LNCAP (cell line): ENCODE data around the gene TPSG1.
"Not testable (repeated sequence)": the region's sequence is repeated elsewhere in the genome, so short reads cannot be mapped to it uniquely, and the experiment has no call there.

Experiments used
- TF ChIP-seq, protein P1 (sequence below): fragments of 450-650 bp; IDR thresholded peaks from 2 replicates; pipeline ENCODE4 v1.5.1; 2017; ENCODE audit warnings: mild to moderate bottlenecking

The TPSG1 gene

DNA sequence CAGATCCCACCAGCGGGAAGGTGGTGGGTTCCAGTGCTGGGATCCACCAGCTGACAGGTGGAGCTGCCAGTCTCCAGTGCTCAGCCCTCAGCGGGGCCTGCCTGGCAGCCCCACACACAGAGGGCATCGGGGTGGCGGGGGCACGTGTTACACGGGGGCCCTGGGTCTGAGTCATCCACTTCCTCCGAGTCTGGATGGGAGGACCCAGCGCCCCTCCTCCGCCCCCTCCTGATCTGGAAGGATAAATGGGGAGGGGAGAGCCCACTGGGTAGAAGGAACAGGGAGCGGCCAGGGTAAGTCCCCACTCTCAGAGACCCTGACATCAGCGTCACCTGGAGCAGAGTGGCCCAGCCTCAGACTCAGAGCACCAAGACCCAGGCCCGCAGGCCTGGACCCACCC, 15.4 kb upstream of the TPSG1 start, which contains the start of gene TPSAB1:
Gene TPSAB1, plus strand, starts transcription at position 270 of the 400 bp plus-strand sequence. CDS start 234 bp downstream, outside the sequence.
- TF ChIP-seq, protein P1, sequence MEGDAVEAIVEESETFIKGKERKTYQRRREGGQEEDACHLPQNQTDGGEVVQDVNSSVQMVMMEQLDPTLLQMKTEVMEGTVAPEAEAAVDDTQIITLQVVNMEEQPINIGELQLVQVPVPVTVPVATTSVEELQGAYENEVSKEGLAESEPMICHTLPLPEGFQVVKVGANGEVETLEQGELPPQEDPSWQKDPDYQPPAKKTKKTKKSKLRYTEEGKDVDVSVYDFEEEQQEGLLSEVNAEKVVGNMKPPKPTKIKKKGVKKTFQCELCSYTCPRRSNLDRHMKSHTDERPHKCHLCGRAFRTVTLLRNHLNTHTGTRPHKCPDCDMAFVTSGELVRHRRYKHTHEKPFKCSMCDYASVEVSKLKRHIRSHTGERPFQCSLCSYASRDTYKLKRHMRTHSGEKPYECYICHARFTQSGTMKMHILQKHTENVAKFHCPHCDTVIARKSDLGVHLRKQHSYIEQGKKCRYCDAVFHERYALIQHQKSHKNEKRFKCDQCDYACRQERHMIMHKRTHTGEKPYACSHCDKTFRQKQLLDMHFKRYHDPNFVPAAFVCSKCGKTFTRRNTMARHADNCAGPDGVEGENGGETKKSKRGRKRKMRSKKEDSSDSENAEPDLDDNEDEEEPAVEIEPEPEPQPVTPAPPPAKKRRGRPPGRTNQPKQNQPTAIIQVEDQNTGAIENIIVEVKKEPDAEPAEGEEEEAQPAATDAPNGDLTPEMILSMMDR = not testable (repeated sequence)

DNA sequence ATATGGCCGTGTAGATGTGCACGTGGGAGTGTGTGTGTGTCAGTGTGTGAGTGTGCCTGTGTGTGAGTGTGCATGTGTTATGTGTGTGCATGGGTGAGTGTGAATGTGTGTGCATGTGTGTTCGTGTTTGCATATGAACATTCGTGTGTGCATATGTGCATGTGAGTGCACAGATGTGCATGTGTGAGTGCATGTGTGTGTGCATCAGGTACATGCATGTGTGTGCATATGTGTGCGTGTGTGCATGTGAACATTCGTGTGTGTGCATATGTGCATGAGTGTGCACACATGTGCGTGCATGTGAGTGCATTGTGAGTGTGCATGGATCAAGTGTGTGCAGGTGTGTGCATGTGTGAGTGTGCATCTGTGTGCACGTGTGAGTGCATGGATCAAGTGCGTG, 12.9 kb upstream of the TPSG1 start:
- TF ChIP-seq, protein P1 = no peak

DNA sequence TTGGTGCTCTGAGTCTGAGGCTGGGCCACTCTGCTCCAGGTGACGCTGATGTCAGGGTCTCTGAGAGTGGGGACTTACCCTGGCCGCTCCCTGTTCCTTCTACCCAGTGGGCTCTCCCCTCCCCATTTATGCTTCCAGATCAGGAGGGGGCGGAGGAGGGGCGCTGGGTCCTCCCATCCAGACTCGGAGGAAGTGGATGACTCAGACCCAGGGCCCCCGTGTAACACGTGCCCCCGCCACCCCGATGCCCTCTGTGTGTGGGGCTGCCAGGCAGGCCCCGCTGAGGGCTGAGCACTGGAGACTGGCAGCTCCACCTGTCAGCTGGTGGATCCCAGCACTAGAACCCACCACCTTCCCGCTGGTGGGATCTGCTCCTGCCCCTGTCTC, 5.0 kb upstream of the TPSG1 start, which contains the start of gene TPSB2:
Gene TPSB2, minus strand, starts transcription at position 101 of the 387 bp plus-strand sequence. CDS start 233 bp downstream, outside the sequence.
- TF ChIP-seq, protein P1 = not testable (repeated sequence)

DNA sequence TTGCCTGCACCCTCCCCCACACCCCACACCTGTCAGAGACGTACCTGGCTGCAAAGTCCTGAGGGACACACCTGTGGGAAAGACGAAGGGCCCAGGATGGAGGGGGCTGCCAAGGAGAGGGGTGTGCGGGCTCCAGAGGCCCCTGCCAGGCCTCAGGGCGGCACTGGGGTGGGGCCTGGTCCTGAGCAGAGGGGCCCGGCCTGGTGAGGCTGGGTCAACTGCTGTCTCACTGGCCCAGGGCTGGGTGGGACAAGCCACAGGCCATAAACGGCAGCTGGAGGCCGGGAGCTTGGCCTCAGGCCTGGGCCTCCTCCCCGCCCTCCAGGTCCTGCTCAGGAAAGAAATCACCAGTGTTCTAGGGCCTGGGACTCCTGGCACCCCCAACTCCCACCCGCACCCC, 510 bp downstream of the TPSG1 start:
- TF ChIP-seq, protein P1 = no peak

DNA sequence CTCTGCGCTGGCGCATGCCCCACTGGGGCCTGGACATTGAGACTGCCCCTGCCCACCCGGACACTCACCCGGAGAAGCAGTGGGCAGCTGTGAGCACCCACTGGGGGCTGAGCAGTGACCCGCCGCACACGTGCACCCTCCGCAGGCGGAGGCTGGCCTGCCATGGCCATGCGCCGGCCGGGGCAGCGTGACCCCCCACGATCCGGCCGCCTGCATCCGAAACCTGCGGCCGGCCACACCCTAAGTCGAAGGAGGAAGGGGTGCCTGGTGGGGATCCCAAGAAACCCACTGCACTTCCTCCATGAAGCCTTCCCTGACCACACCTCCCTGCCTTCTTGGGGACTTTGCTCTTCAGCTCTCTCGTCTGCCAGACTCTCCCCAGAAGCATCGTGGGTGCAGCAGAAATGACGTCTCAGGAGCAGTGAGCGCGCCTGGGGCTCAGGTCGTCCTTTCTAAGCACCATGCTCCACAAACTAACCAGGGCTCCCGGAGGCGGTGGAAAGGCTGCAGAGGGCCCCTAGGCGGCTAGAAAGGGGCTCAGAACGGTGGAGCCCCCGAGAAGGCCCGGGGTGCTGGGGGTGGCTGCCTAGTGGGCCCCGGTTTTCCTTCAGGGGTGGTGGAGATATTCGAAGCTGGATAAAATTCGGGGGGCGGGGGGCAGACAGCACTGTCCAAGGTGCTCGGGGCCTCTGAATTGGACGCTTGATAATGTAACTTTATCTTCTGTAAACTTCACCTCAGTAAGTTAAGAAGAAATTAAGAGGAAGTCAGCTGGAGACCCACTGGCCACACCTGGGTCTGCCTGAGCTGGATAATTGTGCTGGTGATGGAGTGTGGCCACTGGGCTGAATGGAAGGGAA, 1.5 kb downstream of the TPSG1 start:
- TF ChIP-seq, protein P1 = no peak

DNA sequence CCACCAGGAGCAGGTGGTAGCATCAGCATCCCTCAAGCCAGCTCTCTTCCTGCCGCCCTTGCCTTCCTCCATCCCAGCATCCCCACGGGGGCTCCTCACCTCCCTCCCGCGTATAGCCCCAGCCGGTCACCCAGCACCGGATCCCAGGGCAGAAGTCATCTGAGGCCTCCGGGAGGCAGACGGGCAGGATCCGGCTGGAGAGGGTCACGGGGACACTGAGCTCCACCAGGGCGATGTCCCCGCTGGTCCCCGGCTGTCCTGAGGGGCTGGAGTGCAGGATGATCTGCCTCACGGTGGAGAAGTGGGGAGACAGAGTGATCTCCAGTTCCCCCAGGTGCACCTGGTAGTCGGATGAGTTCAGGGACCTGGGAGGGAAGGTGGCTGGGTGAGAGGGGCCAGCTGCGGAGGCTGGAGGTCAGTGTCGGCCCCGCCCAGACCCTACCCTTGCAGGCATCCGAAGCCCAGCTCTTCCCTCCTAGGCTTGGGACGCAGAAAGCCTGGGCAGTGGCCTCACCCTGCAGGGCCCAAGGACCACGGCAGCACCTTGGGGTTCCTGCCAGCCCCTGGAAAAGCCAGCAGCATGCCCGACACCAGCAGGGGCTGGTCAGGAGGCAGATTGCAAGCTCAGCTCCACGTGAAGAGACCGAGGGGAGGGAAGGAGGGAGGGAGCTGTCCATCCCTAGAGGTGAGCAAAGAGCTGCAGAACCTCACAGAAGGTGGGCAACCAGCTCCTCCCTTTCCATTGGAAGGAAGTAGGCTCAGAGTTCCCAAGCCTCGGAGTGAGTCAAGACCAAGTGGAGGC, 2.3 kb downstream of the TPSG1 start:
- TF ChIP-seq, protein P1 = no peak

DNA sequence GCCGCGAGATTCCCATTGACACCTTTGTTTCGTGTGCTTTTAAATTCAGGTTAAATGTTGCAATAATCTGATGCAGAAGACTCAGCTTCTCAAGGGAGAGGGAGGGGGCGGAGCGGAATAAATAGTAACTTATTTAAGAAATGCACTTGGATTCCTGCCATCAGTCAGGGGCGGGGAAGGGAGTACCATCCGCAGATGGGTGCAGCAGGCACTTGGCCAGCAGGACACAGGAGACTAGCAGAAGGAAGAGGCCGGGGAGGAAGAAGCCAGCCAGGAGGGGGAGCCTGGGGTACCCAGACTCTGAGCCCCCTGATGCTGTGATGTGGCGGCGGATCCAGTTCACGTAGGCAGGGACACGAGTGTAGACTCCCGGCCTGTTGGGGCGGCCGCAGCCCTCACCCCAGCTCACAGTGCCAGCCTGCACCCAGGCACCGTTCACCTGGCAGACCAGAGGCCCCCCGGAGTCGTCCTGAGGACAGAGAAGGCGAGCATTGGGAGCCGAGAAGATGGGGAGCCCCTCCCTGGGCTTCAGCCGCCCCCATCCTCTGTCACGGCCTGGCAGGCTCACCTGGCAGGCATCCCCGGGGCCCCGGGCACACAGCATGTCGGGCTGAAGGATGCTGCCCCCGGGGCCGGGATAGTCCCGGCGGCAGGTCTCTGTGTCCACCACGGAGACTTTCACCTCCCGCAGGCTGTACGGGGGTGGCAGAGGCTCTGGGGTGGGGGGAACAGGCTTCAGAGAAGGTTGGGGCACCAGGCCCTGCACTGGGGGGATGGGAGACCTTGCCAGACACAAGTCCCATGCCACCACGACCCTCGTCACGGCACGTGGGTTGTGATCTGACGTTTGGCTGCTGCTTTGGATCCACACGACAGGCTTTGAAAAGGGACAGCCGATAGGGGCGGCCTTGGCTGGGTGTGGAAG, 3.2 kb downstream of the TPSG1 start:
- TF ChIP-seq, protein P1 = no peak
